RWPE2 (cell line): ENCODE data around the gene MAP3K2.

Experiments
- ATAC-seq: fragments of 200-7000 bp; cut with Tn5 transposase; 3 replicates; pipeline ENCODE4 v1.9.1; 2021; ENCODE audit warnings: low read depth
- DNase-seq: peaks from one replicate; pipeline ENCODE4 v3.0.0-alpha.2; 2020; ENCODE audit warnings: low spot score
- H3K27ac ChIP-seq: fragments of 450-650 bp; 2 replicates; pipeline ENCODE4 v1.5.1; 2017; ENCODE audit warnings: mild to moderate bottlenecking; ENCODE audit not compliant: poor library complexity, severe bottlenecking
- H3K27me3 ChIP-seq: fragments of 250-450 bp; sonication (Bioruptor Pico); 2 replicates; pipeline ENCODE4 v1.5.1; 2021; ENCODE audit warnings: mild to moderate bottlenecking, moderate library complexity; ENCODE audit not compliant: insufficient read depth, poor library complexity, severe bottlenecking
- H3K36me3 ChIP-seq: fragments of 250-450 bp; sonication (Bioruptor Pico); 2 replicates; pipeline ENCODE4 v1.5.1; 2020; ENCODE audit warnings: low read depth, mild to moderate bottlenecking, moderate library complexity
- H3K4me1 ChIP-seq: fragments of 250-450 bp; sonication (Bioruptor Pico); 2 replicates; pipeline ENCODE4 v1.5.1; 2021; ENCODE audit warnings: mild to moderate bottlenecking, moderate library complexity; ENCODE audit not compliant: insufficient read depth, poor library complexity, severe bottlenecking
- H3K4me3 ChIP-seq: fragments of 250-450 bp; sonication (Bioruptor Pico); 2 replicates; pipeline ENCODE4 v1.5.1; 2021; ENCODE audit warnings: mild to moderate bottlenecking, moderate library complexity; ENCODE audit not compliant: severe bottlenecking
- H3K9me3 ChIP-seq: fragments of 250-450 bp; sonication (Bioruptor Pico); 2 replicates; pipeline ENCODE4 v1.5.1; 2021; ENCODE audit warnings: mild to moderate bottlenecking, moderate library complexity; ENCODE audit not compliant: severe bottlenecking
- CTCF ChIP-seq: fragments of 450-650 bp; IDR thresholded peaks from one replicate; pipeline ENCODE4 v1.5.1; 2017; ENCODE audit warnings: mild to moderate bottlenecking, moderate library complexity; ENCODE audit not compliant: poor library complexity, severe bottlenecking

MAP3K2 gene

GRCh38 chr2:127387655-127388422 lies at the start of gene MAP3K2:
Gene MAP3K2, minus strand, starts transcription at chr2:127387975. Its CDS starts 44,846 bp downstream, at chr2:127343129.
- H3K4me3 ChIP-seq, result peak within 1 kb of the TSS; percentile 99
- H3K27ac ChIP-seq, result peak within 1 kb of the TSS; percentile 91
- no peak for TF ChIP-seq CTCF
- no peaks in the 10 kb centered on the region for H3K9me3 ChIP-seq
- H3K27me3 ChIP-seq, result no peaks in the 10 kb centered on the region
- DNase-seq (peak; percentile 89), ATAC-seq (peak; percentile 76)
- H3K4me1 ChIP-seq, result peaks cover 18% of the 10 kb centered on the region
- H3K36me3 ChIP-seq, result no peaks in the 10 kb centered on the region

- Histone ChIP-seq H3K4me3 (no peak overlapping the region), H3K36me3 (no peaks in the 10 kb centered on the region), H3K9me3 (no peaks in the 10 kb centered on the region)
Observed at GRCh38 chr2:127437056-127437455, 49.3 kb upstream of the MAP3K2 start.

GRCh38 chr2:127434515-127434914 lies 46.7 kb upstream of the MAP3K2 start:
- no peaks in the 10 kb centered on the region for H3K27me3 ChIP-seq
- DNase-seq, result no peak
- H3K4me3 ChIP-seq, result no peak overlapping the region
- no peak overlapping the region for H3K27ac ChIP-seq
- H3K36me3 ChIP-seq, result no peaks in the 10 kb centered on the region
- H3K9me3 ChIP-seq, result no peaks in the 10 kb centered on the region
- H3K4me1 ChIP-seq, result no peaks in the 10 kb centered on the region
- no peak for TF ChIP-seq CTCF
- ATAC-seq, result no peak

More at GRCh38 chr2:127437056-127437455, 49.3 kb upstream of the MAP3K2 start:
- DNase-seq (no peak), ATAC-seq (no peak)
- Histone ChIP-seq H3K27me3 (no peaks in the 10 kb centered on the region), H3K27ac (no peak overlapping the region), H3K4me1 (no peaks in the 10 kb centered on the region)
- TF ChIP-seq CTCF, result no peak

- no peaks in the 10 kb centered on the region for H3K9me3 ChIP-seq
- H3K4me3 ChIP-seq, result no peak overlapping the region
- DNase-seq, result no peak
- no peak for TF ChIP-seq CTCF
- ATAC-seq, result no peak
- no peaks in the 10 kb centered on the region for H3K36me3 ChIP-seq
- no peaks in the 10 kb centered on the region for H3K4me1 ChIP-seq
- no peak overlapping the region for H3K27ac ChIP-seq
- H3K27me3 ChIP-seq, result no peaks in the 10 kb centered on the region
Observed at GRCh38 chr2:127431408-127432023, 43.7 kb upstream of the MAP3K2 start.

- Histone ChIP-seq H3K4me3 (no peak overlapping the region), H3K36me3 (no peaks in the 10 kb centered on the region), H3K27ac (no peak overlapping the region), H3K9me3 (no peaks in the 10 kb centered on the region), H3K27me3 (no peaks in the 10 kb centered on the region), H3K4me1 (no peaks in the 10 kb centered on the region)
- ATAC-seq, result no peak
- DNase-seq, result no peak
- TF ChIP-seq CTCF, result no peak
Observed at GRCh38 chr2:127429844-127430425, 42.2 kb upstream of the MAP3K2 start.
